NCI-H82 (cell line): ENCODE measurements around the gene BAZ1B.
"Not testable (repeated sequence)": the region's sequence is repeated elsewhere in the genome, so short reads cannot be mapped to it uniquely, and the experiment has no call there.

Experiments used
- DNase-seq: peaks from one replicate; lab custom pipeline; 2025; lab: John Stamatoyannopoulos, UW

BAZ1B gene

DNA sequence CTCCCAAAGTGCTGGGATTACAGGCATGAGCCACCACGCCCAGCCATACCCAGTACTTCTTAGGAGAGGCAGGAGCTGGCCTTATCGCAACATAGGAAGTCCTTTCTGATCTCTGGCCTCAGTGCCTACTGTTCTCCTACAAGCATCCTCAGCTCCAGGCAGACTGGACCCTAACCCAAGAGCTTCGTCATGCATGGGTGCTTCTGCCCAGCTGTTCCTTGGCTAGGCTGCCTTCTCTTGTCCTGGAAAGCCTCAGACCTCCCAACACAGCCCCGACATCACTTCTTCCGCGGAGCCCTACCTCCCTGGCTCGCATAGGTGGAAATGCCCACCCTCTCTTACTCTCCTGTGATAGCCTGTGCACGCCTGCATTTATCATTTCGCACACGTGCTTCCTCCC, 19.6 kb upstream of the BAZ1B start:
- peak; percentile 23 for DNase-seq

DNA sequence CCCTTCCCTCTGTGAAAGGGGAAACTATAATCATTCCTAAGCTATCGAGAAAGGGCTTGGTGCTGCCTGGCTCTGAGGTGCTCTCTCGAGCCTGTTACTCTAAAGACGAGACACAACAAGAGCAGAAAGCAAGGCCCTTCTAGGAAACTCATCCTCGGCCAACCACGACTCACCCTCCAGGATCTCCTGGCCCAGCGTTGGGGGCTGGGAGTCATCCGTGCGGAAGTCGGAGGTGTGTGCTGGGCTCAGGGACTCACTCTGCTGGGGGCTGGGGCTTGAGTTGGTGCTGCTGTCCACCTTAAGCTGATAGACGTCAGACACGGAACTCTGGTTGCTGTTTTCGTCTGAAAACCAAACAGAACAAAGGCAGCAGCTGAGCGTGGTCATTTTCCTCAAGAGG, 17.6 kb upstream of the BAZ1B start:
- DNase-seq: no peak

DNA sequence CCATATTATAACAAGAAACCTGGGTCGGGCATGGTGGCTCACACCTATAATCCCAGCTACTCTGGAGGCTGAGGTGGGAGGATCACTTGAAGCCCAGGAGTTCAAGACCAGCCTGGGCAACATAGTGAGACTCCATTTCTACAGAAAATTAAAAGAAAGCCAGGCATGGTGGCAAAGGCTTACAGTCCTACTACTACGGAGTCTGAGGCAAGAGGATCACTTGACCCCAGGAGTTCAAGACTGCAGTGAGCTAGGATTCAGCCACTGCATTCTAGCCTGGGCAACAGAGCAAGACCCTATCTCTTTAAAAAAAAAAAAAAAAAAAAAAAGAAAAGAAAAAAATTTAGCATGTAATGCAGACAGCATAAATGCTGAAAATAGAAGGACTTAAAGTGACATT, 16.4 kb upstream of the BAZ1B start:
- not testable (repeated sequence) for DNase-seq

DNA sequence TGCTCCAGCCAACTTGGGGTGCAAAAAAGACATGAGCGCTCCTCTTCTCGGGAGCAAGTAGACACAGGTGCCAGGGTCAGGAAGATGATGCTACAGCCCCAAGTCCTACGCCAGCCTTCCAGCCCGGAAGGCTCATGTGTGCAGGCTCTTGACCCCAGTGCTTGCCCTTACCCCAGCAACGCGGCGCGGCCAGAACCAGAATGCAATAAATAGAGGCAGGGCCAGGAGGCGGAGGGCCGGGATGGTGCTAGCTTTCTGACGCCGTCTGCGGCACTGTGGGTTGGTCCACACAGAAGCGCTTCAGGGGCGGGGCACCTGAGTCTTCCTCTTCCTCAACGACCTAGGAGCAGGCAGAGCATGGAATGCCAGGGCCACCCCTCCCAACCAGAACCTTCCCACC, 15.0 kb upstream of the BAZ1B start:
- no peak for DNase-seq

DNA sequence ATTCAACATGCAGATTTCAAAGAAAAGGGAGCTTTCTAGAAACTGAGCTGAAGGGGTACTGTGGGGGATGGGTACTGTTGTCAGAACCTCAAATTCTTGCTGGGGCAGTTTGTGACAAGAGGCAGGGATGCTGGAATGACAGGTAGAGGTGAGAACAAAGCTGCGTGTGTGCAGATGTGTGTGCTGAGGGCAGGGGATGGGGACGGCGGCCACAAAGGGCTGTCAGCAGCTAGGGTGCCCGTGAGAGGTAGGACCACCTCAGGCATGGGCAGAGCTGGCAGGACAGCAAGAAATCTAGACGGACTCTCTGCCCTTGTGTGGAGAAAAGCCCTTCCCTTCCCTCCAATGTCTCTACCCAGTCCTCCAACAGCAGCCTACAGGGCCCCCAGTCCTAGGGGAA, 14.4 kb upstream of the BAZ1B start:
- DNase-seq: no peak

DNA sequence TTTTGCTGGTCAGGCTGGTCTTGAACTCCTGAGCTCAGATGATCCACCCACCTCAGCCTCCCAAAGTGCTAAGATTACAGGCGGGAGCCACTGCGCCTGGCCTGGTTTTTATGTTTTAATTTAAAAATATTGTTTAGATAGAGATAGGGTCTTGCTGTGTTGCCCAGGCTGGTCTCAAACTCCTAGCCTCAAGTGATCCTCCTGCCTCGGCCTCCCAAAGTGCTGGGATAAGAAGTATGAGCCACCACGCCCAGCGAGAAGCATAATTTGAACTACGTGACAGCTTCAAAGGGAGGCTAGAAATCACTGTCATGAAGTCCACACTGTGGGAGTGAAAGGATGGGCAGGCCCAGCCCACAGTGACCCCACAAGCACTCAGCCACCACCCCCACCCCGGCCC, 13.8 kb upstream of the BAZ1B start:
- DNase-seq: not testable (repeated sequence)

DNA sequence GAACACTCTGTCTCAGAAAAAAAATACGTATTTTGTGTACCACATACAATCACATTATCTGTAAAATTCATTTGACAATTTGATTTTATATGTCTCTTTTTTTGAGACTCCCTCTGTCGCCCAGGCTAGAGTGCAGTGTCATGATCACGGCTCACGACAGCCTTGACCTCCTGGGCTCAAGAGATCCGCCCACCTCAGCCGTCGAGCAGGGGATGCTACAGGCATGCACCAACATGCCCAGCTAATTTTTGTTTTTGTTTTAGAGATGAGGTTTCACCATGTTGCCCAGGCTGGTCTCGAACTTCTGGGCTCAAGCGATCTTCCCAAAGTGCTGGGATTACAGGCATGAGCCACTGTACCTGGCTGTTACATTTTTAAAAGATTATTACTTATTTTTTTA, 11.6 kb upstream of the BAZ1B start:
- DNase-seq: no peak

DNA sequence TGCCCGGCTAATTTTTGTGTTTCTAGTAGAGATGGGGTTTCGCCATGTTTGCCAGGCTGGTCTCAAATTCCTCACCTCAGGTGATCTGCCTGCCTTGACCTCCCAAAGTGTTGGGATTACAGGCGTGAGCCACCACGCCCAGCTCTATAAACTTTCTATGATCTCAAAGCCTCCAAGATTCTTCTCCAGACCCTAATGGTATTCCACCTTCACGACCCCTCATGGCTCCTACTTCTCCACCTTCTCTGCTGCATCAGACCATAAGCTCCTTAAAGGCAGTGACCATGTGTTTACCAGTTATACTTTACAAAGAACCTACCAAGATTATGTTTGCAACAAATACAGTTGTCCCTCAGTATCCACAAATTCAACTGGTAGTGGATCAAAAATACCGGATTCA, 10.1 kb upstream of the BAZ1B start:
- DNase-seq: no peak

DNA sequence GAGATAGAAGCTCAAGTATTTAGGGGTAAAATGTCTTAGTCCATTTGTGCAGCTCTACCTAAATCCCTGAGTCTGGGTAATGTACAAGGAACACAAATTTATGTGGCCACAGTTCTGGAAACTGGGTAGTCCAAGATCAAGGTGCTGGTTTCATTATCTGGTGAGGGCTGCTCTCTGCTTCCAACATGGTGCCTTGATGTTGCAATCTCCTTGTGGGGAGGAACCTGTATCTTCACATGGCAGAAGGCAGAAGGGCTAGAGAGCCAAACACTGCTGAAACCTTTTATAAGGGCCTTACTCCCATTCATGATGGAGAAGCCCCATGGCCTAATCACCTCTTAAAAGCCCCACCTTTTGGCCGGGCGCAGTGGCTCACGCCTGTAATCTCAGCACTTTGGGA, 8.7 kb upstream of the BAZ1B start:
- DNase-seq: no peak

DNA sequence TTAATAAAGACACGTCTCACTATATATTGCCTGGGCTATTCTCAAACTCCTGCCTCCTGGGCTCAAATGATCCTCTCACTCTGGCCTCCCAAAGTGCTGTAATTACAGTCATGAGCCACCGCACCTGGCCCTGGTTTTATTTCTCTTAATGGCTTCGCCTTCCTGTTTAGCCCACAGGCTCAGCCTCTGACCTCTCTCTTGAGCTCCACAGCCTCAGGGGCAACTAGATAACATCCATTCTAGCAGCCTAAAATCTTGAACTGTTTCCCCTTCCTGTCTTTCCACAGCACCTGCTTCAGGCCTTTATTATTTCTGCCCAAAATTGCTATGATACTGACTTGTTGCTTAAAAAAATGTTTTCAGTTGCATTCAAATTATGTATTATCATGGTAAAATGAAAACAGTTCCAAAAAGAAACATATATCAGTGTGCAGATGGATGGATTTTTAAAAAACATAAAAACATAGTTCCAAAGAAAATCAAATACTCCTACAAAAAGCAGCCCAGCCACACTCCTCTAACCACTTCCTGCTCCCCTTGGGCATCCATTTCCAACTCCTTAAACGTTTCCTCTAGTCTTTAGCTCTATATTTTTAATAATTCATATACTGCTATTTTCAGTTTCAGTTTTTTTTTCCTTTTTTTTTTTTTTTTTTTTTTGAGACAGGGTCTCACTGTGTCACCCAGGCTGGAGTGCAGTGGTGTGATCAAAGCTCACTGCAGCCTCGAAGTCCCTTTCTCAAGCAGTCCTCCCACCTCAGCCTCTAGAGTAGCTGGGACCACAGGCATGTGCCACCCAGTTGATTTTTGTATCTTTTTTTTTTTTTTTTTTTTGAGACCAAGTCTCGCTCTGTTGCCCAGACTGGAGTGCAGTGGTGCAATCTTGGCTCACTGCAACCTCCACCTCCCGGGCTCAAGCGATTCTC, 5.1 kb upstream of the BAZ1B start:
- DNase-seq: peak; percentile 57

DNA sequence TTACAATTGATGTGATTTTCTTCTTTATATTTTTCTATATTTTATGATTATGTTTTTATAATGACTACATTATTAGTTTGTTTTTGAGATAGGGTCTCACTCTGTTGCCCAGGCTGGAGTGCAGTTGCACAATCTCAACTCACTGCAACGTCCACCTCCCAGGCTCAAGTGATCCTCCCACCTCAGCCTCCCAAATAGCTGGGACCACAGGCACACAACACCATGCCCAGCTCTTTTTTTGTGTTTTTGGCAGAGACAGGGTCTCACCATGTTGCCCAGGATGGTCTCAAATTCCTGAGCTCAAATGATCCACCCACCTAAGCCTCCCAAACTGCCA, 4.0 kb upstream of the BAZ1B start:
- DNase-seq: not testable (repeated sequence)

DNA sequence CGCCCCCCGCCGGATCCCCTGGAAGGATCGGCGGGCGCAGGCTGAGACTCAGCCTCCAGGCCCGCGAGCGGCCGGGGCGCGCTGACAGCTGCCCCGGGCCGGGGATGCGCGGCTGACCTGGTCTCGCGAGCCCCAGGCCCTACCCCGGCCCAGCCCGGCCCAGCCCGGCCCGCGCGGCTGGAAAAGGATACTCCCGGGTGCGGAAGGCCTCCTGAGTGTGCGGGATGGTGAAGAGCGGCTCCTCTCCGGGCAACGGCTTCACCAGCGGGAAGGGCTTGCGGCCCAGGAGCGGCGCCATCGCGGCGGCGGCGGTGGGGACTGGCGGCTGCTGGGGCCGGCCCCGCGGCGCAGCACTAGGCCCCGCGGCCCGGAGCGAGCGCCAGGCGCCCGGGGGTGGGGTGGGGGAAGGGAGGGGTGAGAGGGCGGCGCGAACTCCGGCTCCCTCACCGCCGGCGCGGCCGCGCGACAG, 423 bp downstream of the BAZ1B start:
- peak; percentile 86 for DNase-seq

DNA sequence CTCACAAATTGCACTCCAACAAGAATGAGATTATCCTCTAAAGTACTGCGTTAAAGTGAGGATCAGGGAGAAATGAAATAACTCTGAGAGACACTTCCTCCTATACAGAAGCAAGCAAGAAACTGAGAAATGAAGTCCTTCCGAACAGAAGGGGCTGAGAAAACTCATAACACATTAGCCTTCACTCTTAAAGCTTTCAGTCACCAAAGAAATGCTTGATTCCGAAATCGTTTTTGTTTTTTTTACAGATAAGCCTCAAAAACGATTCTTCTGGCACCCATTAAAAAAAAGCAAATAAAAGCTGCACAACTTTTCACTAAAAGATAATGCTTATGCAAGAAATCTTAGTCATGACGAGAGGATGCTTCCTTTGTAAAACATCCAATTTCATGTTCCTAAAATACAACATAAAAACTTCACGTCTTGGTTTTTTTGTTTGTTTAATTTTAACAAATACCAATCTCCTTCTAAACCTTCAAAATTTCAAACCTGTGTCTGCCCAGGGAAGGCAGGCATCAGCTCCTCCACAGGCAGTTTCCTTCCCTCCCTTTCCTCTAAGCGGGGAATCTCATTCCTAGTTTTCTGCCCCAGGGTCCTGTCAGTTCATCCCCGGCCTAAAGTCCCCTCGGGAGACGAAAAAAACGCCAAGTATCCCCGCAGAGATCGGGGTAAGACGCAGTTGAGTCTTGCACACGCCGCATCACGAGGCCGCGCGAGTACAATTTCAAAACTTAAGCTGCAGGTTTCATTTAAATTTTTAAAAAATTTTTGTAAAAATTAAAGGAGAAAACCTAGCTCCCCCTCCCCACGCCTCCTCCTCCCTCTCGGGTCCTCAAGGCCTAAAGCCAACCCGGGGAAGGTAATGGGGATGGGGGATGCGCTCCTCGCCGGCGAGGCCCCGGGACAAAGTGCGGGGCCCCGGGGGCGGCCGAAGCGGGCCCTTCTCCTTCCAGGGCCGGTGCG, 1.1 kb downstream of the BAZ1B start:
- peak; percentile 43 for DNase-seq

DNA sequence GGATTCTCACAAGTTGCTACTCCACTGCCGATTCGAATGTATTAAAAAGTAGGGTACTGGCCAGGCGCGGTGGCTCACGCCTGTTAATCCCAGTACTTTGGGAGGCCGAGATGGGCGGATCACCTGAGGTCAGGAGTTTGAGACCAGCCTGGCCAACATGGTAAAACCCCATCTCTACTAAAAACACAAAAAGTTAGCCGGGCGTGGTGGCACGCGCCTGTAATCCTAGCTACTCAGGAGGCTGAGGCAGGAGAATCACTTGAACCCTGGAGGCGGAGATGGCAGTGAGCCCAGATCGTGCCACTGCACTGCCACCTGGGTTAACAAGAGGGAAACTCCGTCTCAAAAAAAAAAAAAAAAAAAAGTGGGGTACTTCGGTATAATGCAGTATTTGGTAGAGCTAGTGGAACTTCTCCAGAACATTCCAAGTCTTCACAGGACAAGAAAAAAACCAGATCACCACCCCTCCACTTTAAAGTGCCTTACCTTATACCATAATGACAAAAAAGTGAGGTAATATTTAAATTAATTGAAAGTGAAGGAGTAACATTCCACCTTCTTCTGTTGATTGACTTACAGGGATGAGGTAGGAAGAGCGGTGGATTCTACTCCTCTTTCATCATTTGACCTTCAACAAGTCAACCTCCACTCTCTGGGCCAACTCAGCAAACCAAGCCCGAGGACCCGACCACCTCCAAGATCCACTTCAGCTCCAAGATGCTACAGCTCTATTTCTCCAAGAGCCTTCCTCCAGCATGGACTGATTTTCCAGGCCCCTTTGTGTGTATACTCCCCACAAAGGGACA, 2.0 kb downstream of the BAZ1B start:
- DNase-seq: peak; percentile 29

DNA sequence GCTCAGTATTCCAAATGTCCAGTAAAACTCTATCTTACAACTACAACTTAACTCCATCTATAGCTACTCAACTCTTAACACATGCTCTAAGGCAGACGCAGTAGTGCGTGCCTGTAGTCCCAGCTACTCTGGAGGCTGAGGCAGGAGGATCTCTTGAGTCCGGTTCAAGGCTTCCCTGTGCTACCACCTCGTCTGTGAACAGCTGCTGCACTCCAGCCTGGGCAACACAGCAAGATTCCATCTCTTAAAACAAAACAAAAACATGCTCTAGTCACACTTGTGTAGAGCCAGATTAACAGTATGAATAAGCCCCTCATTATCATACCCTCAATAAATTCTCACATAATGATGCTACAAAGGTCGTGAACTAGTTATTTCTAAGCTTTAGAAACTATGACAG, 3.6 kb downstream of the BAZ1B start:
- no peak for DNase-seq

DNA sequence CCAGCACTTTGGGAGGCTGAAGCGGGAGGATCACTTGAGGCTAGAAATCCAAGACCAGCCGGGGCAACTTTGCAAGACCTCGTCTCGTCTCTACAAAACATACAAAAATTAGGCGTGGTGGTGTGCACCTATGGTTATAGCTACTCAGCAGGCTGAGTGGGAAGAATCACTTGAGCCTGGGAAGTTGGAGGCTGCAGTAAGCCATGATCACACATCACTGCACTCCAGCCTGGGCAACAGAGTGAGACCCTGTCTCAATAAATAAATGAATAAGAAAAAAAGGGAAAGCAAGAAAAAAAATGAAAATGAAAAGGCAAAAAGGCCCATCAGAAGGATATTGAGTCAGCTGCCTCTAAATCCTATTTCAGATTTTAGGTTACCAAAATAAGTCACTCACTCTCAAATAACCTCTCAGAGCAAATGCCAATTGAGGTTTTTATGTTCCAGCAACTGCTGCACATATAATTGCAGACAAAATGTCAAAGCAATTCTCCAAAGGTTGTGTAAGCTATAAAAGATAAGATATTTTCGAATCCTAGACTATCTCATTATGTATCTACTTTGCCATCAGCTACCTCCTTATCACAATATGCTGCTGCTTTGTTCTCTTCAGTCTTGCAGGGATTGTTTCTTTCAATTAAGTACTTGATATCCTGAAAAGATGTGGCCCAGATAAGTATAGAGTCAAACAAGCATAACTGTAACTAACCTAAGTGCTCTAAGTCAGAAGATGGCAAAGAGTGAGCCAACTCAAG, 4.7 kb downstream of the BAZ1B start:
- no peak for DNase-seq

DNA sequence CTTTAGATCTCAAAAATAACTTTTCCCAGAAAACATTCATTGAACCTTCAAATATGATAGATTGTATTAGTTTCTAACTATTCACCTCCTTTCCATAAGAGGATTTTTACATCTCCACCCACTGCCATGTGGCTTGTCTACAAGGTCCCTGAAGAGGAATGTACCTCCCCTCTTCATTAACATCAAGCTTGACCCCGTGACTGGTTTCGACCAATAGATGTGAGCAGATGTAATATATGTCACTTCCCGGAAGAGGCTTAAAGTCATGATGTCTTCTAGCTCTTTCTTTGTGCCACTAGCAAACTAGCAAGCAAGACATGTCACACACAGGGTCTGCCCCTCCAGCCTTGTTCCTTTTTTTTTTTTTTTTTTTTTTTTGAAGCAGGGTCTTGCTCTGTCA, 6.9 kb downstream of the BAZ1B start:
- peak; percentile 54 for DNase-seq

DNA sequence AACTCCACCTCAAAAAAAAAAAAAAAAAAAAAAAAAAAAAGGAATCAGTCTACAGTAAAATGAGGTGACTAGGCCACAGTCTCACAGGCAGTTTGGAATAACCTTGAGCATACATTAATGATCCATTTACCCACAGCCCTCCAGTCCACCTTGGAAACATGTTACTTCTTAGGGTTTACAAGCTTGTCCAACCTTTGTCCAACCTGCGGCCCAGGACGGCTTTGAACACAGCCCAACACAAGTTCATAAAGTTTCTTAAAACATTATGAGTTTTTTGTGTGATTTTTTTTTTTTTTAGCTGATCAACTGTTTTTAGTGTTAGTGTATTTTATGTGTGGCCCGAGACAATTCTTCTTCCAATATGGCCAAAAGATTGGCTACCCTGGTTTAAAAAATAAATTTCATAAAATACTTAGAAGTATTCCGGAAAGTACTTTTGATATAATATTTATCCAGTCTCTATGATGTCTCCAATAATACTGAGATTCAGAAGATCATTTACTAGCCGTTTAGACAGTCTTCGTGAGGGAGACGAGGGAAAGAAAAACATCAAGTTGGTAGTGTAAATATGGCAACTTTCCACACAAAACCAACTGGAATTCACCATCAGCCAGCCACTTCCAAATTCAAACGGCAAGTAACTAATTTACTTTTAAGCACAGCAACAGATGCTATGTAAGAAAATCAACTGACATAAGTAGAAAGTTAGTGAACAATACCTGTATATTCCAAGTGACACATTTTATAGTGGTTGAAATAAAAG, 9.9 kb downstream of the BAZ1B start:
- DNase-seq: no peak

DNA sequence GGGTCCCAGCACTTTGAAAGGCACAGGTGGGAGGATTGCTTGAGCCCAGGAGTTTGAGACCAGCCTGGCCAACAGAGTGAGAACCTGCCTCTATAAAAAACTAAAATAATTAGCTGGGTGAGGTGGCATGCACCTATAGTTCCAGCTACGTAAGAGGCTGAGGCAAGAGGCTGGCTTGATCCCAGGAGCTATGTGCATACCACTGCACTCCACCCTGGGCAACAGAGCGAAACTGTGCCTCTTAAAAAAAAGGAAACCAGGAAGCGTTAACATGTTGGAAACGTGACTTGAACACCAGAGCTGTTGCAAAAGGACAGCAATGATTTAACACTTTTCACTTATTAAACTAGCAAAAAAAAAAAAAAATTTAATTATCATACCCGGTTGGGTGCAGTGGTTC, 12.6 kb downstream of the BAZ1B start:
- DNase-seq: no peak

DNA sequence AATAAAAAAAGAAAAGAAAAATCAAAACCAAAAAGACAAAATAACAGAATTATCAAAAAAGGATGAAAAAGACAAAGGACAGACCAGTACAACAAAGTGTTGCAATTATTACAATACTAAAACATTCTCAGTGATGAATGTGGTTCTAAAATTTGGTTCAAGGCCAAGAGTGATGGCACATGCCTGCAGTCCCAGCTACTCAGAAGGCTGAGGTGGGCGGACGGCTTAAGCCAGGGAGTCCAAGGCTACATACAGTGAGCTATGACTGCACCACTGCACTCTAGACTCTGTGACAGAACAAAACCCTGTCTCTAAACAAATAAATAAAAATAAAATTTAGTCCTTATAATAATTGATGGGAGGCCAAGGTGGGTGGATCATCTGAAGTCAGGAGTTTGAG, 14.5 kb downstream of the BAZ1B start:
- no peak for DNase-seq

DNA sequence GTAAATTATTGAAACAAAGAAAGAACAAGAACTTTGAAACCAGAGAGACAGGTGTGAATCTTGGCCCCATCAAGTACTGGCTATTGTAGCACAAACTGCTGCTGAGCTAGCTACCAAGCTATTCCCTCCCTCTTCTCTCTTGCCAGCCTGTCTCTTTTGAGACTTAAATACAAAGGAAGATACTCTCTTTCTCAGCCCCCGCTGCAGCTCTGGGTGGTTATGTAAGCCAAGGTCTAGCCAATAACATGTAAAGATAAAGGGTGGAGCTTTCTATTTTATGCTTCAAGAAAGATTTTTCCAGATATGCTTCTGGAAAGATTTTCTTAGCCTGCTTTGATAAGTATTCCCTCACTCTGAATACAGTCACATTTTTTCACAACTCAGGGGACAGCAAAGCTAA, 17.2 kb downstream of the BAZ1B start:
- no peak for DNase-seq
